ENCODE data around the gene PGAP6.

DNA sequence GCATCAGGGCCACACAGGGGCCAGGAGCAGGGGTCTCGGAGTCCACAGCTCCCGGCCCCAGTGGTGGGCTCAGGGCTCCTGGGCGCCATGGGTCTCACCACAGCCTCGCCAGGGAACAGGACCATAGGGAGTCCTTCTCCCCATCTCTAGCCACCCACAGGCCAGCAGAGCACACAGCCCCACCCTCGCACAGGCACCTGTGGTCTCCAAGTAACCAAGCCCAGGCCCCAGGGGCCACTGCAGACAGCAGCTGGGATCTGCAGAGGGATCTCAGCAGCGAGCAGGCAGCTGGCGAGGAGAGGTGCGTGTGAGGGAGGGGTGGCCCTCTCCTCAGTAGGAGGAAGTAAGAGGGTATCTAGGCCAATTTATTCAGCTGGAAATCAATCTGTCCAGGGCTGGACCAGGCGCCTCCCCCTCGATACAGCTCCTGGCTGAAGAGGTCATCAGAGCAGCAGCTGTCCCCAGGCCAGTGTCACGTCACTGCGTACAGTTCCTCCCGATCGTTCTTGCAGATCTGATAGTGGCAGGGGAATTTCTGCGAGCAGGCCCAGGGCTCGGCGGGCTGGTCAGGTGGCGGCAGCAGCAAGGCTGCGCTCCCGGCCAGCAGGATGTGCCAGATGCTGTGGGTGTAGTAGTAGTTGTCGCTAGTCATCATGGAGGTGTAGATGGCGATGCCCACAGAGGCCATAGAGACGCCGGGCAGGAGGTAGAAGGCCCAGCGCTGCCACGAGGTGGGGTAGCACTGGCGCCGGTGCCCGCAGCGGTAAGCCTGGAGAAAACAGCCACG lies 10.1 kb downstream of the PGAP6 start:
- TF ChIP-seq CTCF (IDR thresholded peaks at IDR 0.05; ENCODE audit: low read depth, low read length, poor library complexity, severe bottlenecking) (no peak), EZH2phosphoT487 (IDR thresholded peaks at IDR 0.05; ENCODE audit: borderline replicate concordance, low read length) (no peak)
